NCI-H2107 (cell line): Measurements from ENCODE around the gene KCNB1.
A peak's percentile ranks its signal among the peaks of the same experiment; 100 is the strongest.

Source experiments
- DNase-seq: peaks from one replicate; lab custom pipeline; 2025; lab: John Stamatoyannopoulos, UW

The KCNB1 gene

DNA sequence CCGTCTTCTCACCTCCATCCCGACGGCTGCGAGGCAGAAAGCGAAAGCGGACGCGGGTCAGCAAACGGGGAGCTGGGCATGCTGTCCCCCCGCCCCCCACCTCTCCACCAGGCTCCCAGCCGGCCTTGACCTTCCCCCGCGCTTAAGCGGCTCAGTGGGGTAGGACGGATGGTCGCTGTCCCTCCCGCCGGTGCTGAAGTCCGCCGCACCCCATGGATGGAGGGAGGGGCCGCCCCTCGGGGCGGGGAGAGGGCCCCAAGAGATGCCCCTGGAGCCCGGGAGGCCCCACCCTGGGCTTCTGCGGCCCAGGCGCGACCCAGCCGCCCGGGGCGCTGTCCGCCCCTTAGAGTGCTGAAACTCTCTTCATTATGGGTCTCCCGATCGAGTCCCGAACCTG, at the start of gene KCNB1:
Gene KCNB1, minus strand, starts transcription at position 48 of the 397 bp plus-strand sequence. CDS start 188 bp downstream, outside the sequence.
- DNase-seq: no peak

DNA sequence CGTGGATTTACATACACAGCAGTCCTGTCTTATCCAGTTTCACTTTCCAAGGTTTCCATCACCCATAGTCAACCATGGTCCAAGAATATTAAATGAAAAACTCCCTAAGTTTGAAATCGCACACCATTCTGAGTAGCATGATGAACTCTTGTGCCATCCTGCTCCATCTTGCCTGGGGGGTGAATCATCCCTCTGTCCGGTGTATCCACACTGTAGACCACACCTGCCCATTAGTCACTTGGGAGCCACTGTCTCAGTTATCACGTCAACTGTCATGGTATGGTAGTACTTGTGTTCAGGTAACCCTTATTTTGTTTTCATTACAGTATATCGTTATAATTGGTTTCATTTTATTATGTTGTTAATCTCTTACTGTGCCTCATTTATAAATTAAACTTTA, 47.0 kb upstream of the KCNB1 start:
- no peak for DNase-seq

DNA sequence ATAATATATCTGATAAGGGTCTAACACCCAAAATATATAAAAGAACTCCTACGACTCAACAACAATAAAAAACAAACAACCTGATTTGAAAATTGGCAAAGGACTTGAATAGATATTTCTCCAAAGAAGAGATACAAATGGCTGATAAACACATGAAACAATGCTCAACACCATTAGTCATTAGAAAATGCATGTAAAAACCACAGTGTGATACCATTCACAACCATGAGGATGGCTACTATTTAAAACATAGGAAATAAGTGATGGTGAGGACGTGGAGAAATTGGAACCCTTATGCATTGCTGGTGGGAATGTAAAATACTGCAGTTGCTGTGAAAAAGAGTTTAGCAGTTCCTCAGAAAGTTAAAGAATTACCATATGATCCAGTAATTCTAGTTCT, 44.1 kb upstream of the KCNB1 start:
- no peak for DNase-seq

DNA sequence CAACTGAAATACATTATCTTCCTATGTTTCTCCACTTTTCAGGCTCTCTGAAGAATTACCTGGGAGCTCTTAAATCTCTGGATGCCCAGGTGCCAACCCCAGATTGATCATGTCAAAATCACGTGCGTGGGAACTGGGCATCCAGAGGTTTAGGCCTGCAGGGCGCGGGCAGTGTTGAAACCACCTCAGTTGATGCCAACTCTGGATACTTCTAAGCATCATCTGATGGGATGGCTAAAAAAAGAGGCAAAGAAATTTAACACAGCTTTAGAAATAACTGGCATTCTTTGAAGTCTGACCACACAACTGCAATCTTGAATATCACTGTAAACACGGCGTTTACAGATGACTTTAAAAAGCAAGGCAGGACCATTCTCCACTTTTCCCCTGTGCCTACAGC, 43.6 kb upstream of the KCNB1 start:
- no peak for DNase-seq

DNA sequence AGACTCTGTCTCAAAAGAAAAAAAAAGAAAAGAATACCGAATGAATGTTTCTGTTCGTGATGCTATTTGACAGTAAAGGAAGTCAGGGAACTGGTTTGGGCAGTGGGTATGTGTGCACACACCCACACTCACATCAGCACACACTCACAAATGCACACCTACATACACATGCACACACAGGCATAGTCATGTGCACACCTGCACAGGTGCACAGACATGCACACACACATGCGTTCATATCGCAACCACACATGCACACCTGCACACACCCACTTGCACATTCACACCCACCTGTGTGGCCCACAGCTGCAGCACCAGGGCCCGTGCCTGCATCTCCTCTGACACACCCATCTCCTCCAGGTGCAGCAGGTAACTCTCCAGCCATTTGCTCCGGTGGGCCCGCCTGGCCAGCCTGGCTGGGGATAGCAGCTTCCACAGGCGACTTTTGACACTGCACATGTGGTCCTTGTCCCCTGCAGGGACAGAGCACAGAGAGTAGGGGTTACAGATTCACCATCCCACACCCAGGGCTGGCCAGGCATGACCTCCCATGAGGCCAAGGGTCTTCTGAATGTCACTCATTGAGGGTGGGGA, 41.4 kb upstream of the KCNB1 start:
- DNase-seq: no peak

DNA sequence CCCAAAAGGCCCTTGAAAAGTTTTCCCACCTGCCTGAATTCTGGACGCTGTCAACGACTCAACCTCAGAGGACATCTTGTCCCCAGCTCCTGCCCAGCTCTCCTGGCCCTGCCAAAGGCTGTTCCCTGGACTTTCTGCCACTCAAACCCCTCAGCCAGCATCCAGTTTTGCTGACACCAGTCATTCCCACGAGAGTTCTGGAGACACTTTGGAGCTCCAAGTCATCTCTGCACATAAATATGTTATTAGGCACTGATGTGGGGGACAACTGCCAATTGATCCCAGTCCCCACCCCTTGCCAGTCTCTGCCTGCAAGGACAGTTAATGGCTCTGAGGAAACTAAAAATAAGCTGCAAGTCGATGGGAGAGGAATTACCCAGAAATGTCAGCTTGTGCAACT, 38.9 kb upstream of the KCNB1 start:
- DNase-seq: no peak

DNA sequence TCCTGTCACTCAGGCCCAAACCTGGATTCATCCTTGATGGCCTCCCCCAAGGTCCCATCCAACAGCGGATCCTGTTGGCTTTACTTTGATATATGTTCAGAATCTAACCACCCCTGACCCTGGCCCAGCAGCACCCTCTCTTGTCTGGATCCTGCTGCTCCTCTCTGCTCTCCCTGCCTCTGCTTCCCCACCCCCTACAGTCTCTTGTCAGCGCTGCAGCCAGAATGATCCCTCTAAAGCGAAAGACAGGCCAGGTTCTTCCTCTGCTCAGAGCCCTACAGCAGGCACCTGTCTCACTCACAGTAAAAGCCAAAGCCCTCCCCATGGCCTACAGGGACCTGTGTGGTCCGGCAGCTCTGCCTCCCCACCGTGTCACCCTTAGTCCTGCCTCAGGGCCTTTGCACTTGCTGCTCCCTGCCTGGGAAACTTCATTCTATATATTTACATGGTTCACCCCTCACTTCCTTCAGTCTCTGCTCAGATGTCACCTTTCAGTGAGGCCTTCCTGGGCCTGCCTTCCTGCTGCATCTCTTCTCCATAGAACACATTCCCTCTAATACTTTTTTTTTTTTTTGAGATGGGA, 37.4 kb upstream of the KCNB1 start:
- DNase-seq: no peak

DNA sequence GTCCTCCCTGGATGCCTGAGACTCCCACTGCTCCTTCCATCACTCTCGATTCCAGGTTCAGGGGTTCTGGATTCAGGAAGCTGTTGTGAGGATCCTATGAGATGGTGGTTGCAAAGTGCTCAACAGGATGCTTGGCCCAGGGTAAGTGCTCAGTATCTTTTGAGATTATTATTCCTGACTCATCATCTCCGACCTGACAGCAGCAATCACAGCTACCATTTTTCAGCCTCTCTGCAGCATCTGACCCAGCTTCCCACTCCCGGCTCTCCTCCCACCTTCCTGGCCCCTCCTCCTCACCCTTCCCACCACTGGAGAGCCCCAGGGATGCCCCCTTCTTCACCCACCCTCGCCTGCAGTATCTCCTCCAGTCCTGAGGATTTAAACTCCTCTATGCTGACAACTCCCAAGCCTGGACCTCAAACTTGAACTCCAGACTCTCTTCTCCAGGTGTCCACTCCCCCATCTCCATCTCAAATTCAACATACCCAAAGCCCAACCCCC, 36.8 kb upstream of the KCNB1 start:
- no peak for DNase-seq

DNA sequence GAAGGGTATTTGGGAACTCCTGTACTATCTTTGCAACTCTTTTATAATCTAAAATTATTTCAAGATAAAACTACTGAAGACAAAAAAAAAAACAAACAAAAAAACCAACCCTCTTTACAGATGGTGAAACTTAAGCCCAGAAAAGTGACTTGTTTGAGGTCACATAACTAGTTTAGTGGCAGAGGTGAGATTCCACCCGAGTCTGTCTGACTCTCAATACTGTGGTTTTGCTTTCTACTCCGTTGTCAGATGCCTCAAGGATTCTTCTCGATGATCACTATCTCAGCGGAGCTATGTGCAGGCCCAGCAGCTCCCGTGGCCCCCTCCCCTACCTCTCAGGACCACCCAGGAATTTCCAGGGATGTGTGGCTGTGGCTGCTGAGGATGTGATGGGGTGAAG, 36.1 kb upstream of the KCNB1 start:
- DNase-seq: no peak

DNA sequence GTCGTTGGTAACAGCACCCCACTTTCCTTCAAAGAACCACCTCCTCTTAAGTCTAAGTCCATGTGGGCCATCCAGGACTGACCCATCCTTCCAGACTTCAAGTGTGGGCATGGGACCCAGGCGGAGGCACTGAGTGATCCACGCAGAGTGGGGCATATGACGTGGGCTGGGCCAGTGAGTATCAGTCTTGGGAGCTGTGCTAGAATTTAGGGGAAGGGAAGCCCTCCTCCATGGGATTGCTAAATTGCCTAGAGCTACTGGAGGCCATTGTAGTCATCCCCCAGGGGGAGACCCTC, 35.3 kb upstream of the KCNB1 start:
- no peak for DNase-seq

DNA sequence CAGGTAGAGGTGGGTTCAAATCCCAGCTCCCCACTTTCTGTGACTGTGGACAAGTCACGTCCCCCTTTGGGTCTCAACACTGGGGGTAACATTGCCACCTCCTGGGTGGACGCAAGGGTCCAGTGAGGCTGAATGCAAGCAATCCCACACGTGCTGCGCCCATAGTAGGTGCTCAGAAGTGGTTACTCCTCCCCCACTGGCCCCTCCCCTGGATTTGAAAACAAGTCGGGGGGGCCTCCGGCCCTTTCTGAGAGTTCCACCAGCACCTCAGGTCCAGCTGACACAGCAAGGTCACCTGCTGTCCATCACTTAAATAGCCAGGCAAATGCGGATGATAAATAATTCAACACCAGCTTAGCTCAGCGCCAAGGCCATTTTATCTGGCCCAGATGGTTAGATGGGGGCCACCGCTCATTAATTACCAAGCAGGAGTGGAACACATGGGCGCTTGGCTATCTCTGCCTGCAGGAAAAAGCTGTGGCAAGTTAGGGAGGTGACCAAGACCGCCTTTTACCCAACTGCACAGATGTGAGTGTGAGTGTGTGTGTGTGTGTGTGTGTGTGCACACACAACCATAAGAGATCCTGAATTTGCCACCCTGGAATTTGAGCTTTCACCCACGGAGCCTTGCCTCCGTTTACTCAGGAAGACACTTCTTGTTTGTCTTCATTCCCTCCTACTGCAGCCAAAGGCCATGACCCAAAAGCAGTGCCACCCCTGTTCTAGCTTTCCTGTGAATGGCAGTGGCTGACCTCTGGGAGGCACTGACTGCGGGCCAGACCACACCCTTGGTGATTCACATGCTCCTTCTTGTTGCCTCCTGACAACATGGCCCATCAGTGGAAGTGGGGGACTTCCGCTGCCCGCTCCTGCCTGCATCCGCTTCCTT, 34.7 kb upstream of the KCNB1 start:
- DNase-seq: no peak

DNA sequence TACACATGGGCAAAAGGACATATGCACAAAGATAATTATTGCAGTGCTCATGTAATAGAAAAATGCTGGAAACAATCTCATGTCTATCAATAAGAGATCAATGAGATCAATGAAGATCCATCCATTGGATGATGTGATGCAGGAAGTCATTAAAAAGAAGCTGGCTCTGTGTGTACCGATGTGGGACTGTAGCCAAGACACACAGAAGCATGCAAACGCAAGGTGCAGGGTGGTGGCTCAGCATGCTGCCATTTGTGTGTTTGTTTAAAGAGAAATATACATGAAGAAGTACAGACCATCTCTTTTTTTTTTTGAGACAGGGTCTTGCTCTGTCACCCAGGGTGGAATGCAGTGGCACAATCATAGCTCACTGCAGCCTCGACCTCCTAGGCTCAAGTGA, 33.1 kb upstream of the KCNB1 start:
- DNase-seq: no peak

DNA sequence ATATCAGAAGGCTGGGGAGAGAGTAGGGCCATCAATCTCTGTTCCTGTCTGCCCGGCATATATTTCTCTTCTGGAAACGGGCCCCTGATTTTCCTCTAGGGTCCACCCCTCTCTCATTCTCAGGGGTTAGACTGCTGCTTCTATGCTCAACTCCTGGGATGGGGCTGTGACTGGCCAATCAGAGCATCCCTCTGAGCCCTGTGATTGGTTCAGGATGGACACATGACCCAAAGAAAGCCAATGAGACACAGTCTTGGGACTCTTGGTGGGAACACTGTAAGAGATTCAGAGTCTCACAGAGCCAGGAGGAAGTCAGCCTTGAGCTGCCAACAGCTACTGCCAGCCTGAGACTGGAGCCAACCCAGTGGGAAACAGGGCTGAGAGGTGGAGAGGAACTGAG, 31.0 kb upstream of the KCNB1 start:
- DNase-seq: no peak

DNA sequence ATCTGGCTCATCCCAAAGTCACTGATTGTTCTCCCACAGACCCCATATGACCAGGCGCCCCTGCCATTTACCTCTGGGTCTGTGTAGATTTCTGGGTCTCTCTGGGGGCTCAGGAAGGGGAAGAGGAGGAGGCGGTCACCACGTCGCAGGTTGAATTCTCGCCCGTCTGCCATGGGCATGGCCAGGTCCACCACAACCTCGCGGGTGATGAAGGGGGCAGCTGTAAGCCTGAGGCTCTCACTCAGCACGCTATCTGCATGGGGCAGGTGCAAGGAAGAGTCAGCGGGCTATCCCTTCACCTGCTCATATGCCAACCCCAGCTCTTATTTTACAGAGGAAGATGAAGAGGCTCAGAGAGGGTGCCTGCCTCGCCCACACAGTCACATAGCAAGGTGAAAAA, 30.5 kb upstream of the KCNB1 start:
- no peak for DNase-seq

DNA sequence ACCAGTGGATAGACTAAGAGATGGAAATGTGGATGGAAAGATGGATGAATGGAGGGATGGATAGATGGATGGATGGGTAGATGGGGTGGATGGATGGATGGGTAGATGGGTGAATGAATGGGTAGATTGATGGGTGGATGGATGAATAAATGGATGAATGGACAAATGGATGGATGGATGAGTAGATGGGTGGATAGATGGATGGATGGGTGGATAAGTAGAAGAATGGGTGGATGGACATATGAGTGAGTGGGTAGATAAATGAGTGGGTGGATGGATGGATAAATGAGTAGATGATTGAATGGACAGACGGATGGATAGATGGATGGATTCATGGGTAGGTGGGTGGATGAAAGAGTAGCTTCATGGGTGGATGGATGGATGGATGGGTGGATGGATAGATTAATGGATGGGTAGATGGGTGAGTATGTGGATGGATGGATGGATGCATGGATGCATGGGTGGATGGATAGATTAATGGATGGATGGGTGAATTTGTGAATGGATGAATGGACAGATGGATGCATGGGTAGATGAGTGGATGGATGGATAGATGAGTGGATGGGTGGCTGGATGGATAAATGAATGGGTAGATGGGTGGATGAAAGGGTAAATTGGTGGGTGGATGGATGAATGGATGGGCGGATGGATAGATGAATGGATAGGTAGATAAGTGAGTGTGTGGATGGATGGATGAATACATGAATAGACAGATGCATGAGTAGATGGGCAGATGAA, 29.5 kb upstream of the KCNB1 start:
- DNase-seq: no peak

DNA sequence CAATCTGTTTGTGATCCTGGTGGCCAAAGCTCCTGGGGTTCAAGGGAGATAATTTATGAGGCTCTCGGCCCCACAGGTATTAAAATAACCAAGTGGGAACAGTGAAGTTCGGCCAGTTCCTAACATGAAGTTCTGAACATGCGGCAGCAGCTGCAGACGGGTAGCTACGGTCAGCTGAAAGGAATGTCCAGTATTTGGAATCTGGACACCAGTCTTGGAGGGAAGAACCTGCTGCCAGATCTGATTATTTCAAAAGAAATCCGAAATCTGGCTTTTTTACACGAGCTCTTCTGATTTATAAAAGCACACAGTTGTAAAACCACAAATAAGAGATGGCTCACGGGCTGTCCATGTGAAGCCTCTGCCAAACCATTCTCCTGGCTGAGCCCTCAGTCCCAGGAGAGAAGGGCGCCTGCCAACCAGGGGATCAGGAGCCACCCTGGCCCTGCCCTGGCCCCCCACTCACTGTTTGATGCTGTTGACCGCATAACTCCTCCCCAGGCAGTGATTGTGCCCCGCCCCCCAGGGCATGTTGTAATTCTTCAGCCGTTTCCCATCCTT, 28.2 kb upstream of the KCNB1 start:
- DNase-seq: no peak

DNA sequence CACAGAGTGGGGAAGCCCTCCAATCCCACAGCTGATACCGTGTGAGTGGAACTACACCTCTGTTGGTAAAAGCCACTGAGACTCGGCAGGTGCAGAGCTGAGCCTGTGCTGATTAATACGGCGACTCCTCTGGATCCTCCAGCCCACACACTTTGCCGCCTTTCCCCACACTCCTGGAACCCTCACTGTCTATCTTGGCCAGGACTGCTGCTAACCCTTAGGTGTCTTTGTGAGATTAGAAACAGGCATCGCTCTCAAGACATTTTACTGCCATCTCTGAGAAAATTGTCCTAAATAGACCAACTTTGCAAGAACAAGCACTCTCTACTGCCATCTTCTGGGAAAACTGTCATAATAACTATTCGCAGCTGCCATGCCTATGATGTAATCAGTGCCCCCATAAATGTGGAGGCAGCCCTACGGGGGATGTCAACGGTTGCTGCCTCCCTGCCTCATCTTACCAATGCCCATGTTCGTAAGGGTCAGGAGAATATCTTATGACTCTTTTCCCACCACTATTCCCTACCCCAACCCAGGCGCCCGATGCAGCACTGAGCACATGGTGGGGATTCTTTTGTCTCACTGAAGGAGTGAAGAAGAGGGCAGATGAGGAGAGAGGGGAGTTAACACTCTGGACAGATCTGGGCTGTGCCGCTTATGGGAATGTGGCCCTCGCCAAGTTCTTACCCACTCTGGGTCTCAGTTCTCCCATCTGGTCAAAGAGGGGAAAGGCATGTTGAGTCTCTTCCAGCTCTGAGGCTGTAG, 26.1 kb upstream of the KCNB1 start:
- DNase-seq: peak; percentile 51

DNA sequence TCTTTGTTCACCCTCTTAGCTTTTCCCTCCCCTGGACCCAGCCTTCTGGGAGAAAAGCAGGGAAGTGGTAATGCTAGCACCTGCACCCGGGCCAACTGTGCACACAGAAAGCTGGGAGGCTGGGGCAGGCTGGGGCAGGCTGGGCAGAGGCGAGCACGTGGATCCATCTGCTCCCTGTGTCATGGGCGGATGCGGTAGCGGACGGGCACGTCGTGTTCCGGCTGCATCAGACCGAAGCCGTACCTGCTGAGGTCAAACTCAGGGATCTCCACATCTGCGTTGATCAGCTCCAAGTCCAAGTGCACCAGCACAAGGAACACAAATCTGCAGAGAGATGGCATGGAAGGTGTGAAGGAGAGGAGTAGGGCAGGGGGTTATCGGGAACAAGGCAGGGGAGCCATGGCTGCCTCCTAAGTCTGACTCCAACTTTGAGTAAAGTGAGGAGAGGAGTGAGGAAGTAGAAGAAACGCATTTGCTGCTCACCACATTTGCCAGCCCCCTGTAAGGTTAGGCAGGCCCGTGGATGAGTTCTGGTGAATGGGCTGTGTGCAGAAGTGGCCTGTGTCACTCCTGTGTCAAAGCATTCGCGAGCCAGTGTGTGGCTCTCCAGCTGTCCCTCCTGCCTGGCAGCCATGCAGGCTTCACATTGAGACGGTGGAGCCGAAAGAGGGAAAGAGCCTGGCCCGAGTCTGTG, 25.4 kb upstream of the KCNB1 start:
- no peak for DNase-seq

DNA sequence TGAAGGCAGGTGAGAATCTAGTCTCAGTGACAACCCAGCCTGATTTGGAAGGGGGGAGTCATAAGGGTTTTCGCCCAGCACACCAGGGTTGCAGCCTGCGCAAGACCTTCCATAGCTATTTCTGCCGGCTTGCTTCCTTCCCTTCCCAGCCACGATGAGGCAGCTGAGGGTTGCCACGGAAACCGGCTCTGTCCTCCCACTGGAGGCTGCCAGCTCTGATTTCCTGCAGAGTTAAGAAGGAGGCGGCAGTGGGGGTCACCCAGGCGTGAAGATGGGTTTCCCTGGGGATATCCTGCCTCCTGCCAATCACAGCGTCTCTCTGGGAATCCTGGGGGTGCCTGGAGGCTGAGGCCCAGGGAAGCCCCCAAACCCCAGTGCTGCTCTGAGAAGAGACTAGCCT, 23.1 kb upstream of the KCNB1 start:
- peak; percentile 30 for DNase-seq

DNA sequence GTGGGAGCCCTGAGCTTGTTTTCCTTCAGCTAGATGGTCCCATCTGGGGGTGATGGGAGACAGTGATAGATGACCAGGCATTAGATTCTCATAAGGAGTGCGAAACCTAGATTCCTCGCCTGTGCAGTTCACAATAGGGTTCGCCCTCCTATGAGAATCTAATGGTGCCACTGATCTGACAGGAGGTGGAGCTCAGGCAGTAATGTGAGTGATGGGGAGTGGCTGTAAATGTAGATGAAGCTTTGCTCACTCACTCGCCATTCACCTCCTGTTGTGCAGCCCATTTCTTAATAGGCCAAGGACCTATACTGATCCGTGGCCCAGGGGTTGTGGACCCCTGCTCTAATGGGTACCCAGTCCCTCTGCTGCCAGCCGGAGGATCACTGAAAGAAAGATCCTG, 20.7 kb upstream of the KCNB1 start:
- no peak for DNase-seq

DNA sequence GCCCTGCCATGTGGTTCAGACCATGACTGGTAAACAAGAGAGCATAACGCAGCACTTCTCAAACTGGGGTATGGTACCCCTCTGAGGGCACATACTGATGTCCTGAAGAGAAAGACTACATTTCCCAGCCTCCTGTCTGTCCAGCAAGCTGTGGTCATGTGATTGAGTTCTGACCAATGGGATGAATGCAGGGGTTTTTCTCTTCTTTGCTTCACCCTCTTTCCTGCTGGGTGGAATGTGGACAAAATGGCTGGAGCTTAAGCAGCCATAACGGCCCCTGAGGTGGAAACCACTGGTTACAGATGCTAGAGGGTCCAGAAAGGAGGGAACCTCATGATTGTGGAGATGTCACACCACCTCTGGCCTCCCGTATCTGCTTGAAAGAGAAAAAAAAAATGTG, 19.4 kb upstream of the KCNB1 start:
- DNase-seq: no peak
